Fibroblast of skin of back (primary cell): ENCODE results near the gene MFSD6.

Experiments used
- DNase-seq: peaks from one replicate; pipeline ENCODE4 v3.0.0-alpha.2; 2013

Gene MFSD6

GRCh38 chr2:190441564-190441963 lies 33.4 kb downstream of the MFSD6 start:
- DNase-seq: no peak

GRCh38 chr2:190443055-190443454 lies 34.9 kb downstream of the MFSD6 start:
- DNase-seq: no peak

GRCh38 chr2:190443778-190444481 lies 35.8 kb downstream of the MFSD6 start:
- DNase-seq: no peak

GRCh38 chr2:190444976-190445375 lies 36.8 kb downstream of the MFSD6 start:
- DNase-seq: no peak

GRCh38 chr2:190446193-190446592 lies 38.0 kb downstream of the MFSD6 start:
- DNase-seq: no peak

- no peak for DNase-seq
These were observed 38.8 kb downstream of the MFSD6 start for GRCh38 chr2:190446750-190447516.

- DNase-seq: no peak
These were observed 39.6 kb downstream of the MFSD6 start for GRCh38 chr2:190447766-190448165.

GRCh38 chr2:190449925-190450324 lies 41.8 kb downstream of the MFSD6 start:
- DNase-seq: no peak

- no peak for DNase-seq
These were observed 42.2 kb downstream of the MFSD6 start for GRCh38 chr2:190450363-190450762.

- DNase-seq: peak; percentile 34
These were observed 43.5 kb downstream of the MFSD6 start for GRCh38 chr2:190451561-190452176.

GRCh38 chr2:190452433-190452832 lies 44.3 kb downstream of the MFSD6 start:
- no peak for DNase-seq

GRCh38 chr2:190454795-190455194 lies 46.6 kb downstream of the MFSD6 start:
- no peak for DNase-seq

- no peak for DNase-seq
These were observed 47.4 kb downstream of the MFSD6 start for GRCh38 chr2:190455358-190456095.

- no peak for DNase-seq
These were observed 48.7 kb downstream of the MFSD6 start for GRCh38 chr2:190456833-190457232.

GRCh38 chr2:190457256-190457655 lies 49.1 kb downstream of the MFSD6 start:
- DNase-seq: no peak

GRCh38 chr2:190458352-190459107 lies 50.4 kb downstream of the MFSD6 start:
- no peak for DNase-seq

- no peak for DNase-seq
These were observed 51.7 kb downstream of the MFSD6 start for GRCh38 chr2:190459881-190460280.

- no peak for DNase-seq
These were observed 52.3 kb downstream of the MFSD6 start for GRCh38 chr2:190460487-190460886.

- DNase-seq: no peak
These were observed 54.0 kb downstream of the MFSD6 start for GRCh38 chr2:190462181-190462580.

GRCh38 chr2:190462611-190463010 lies 54.5 kb downstream of the MFSD6 start:
- no peak for DNase-seq

GRCh38 chr2:190465060-190465459 lies 56.9 kb downstream of the MFSD6 start:
- no peak for DNase-seq

- no peak for DNase-seq
These were observed 58.8 kb downstream of the MFSD6 start for GRCh38 chr2:190466819-190467446.
